ENCODE results near the gene JAZF1. TPM values are rescaled to one million over a fixed set of nuclear protein-coding genes. Genes with fewer than 3 reads are reported as not detected.

JAZF1 gene
- total RNA-seq, 1 experiment from 2014 or later = 14.2 TPM

DNA sequence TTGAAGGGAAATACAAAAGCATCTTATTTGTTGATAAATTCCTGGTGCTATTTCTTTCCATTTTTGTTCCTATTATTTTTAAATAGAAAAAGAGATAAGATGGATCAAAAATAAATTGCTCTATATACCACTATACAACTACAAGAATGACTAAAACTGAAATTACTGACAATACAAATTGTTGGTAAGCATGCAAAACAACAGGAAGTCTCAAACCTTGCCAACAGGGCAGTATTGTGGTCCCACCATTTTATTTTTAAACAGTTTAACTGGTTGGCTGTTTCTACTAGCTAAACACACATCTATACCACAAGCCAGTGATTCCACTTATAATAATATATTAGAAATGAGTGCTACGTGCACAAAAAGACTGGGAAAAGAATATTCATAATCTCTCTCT, 213.0 kb downstream of the JAZF1 start:
- TF ChIP-seq, protein P1, sequence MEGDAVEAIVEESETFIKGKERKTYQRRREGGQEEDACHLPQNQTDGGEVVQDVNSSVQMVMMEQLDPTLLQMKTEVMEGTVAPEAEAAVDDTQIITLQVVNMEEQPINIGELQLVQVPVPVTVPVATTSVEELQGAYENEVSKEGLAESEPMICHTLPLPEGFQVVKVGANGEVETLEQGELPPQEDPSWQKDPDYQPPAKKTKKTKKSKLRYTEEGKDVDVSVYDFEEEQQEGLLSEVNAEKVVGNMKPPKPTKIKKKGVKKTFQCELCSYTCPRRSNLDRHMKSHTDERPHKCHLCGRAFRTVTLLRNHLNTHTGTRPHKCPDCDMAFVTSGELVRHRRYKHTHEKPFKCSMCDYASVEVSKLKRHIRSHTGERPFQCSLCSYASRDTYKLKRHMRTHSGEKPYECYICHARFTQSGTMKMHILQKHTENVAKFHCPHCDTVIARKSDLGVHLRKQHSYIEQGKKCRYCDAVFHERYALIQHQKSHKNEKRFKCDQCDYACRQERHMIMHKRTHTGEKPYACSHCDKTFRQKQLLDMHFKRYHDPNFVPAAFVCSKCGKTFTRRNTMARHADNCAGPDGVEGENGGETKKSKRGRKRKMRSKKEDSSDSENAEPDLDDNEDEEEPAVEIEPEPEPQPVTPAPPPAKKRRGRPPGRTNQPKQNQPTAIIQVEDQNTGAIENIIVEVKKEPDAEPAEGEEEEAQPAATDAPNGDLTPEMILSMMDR (IDR thresholded peaks at IDR 0.05; ENCODE audit: unreplicated experiment) = no peak
- CTCF ChIA-PET = interaction anchor here (0.5 to 0.7 kb wide), 2 partner anchors 34 to 158 kb away, joined by 3 to 5 read pairs; no protein-coding TSS in a partner anchor
- no peak for DNase-seq (ENCODE audit: unreplicated experiment)
- POLR2A ChIA-PET = interaction anchor here (1.2 kb wide), 1 partner anchor 14 kb away, joined by 5 read pairs; no protein-coding TSS in a partner anchor
- Mint-ChIP-seq H3K4me3 (ENCODE audit: unreplicated experiment) (no peak overlapping the region), H3K27me3 (ENCODE audit: insufficient read depth, unreplicated experiment) (no peaks in the 10 kb centered on the region), H3K9me3 (ENCODE audit: unreplicated experiment) (no peaks in the 10 kb centered on the region), H3K27ac (ENCODE audit: low read depth, unreplicated experiment) (no peak overlapping the region), H3K4me1 (ENCODE audit: insufficient read depth, unreplicated experiment) (no peaks in the 10 kb centered on the region), H3K36me3 (ENCODE audit: insufficient read depth, unreplicated experiment) (no peaks in the 10 kb centered on the region)
- no TSS peak for BruUV-seq (replicated peaks)
- intact Hi-C loops (cut with micrococcal nuclease) = no loop called here

DNA sequence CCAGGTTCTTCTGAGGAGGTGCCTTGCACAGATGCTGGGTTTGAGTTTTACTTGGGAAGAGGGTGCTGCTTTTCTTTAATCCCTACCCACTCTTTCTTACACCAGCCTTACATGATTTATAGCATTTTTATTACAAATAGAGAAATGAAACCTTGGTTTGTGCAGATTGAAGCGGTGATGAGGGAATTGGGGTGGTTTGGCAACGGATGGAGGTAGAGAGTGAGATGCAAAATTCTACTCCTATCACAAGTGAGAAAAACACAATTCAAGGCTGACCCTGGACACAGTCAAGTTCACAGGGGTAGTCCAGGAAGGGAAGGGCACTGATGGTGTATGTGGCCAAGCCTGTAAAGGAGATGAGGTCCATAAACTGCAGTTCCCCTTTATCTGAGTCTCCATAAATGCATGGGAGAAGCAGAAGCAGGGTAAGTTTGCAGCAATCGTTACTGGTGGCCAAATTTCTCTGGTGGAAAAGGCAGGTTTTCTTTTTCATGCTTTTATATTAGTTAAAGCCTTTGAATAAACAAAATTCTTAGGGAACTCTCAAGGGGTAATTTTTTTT, 214.3 kb downstream of the JAZF1 start:
- H3K36me3 Mint-ChIP-seq (ENCODE audit: insufficient read depth, unreplicated experiment) = no peaks in the 10 kb centered on the region
- DNase-seq (ENCODE audit: unreplicated experiment) = no peak
- ChIA-PET POLR2A (no interaction called here), CTCF (interaction anchor here (0.6 to 1.2 kb wide), 2 partner anchors 61 to 103 kb away, joined by 3 read pairs; no protein-coding TSS in a partner anchor)
- no peaks in the 10 kb centered on the region for H3K9me3 Mint-ChIP-seq (ENCODE audit: unreplicated experiment)
- no peak overlapping the region for H3K4me3 Mint-ChIP-seq (ENCODE audit: unreplicated experiment)
- no peak overlapping the region for H3K27ac Mint-ChIP-seq (ENCODE audit: low read depth, unreplicated experiment)
- peaks cover 5% of the 10 kb centered on the region for H3K4me1 Mint-ChIP-seq (ENCODE audit: insufficient read depth, unreplicated experiment)
- BruUV-seq (replicated peaks) = no TSS peak
- intact Hi-C loops (cut with micrococcal nuclease) = no loop called here
- TF ChIP-seq, protein P1 (IDR thresholded peaks at IDR 0.05; ENCODE audit: unreplicated experiment) = no peak
- no peaks in the 10 kb centered on the region for H3K27me3 Mint-ChIP-seq (ENCODE audit: insufficient read depth, unreplicated experiment)

DNA sequence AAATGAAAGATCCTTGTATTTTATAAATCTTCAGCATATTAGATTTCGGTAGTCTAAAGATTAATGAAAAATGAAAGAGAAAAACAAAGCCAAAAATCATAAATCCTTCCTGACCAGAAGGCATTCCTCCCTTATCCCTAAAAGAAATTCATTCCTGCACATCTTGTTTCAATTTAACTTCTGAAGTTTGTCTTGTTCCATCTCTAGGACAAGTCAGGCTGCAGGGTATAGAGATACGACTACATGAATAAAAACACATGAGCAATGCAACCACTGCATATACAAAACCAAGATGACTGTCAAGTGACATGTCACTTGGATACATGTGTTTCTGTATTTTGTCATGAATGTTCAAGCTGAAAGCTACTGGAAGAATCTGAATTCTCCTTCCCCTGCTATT, 214.9 kb downstream of the JAZF1 start:
- no TSS peak for BruUV-seq (replicated peaks)
- Mint-ChIP-seq H3K4me3 (ENCODE audit: unreplicated experiment) (no peak overlapping the region), H3K27me3 (ENCODE audit: insufficient read depth, unreplicated experiment) (no peaks in the 10 kb centered on the region), H3K27ac (ENCODE audit: low read depth, unreplicated experiment) (no peak overlapping the region), H3K9me3 (ENCODE audit: unreplicated experiment) (no peaks in the 10 kb centered on the region), H3K36me3 (ENCODE audit: insufficient read depth, unreplicated experiment) (peaks cover 2% of the 10 kb centered on the region), H3K4me1 (ENCODE audit: insufficient read depth, unreplicated experiment) (peaks cover 7% of the 10 kb centered on the region)
- CTCF ChIA-PET = interaction anchor here (1.2 kb wide), 1 partner anchor 104 kb away, joined by 3 read pairs; no protein-coding TSS in a partner anchor
- intact Hi-C loops (cut with micrococcal nuclease) = no loop called here
- TF ChIP-seq, protein P1 (IDR thresholded peaks at IDR 0.05; ENCODE audit: unreplicated experiment) = no peak
- no peak for DNase-seq (ENCODE audit: unreplicated experiment)
- POLR2A ChIA-PET = no interaction called here

DNA sequence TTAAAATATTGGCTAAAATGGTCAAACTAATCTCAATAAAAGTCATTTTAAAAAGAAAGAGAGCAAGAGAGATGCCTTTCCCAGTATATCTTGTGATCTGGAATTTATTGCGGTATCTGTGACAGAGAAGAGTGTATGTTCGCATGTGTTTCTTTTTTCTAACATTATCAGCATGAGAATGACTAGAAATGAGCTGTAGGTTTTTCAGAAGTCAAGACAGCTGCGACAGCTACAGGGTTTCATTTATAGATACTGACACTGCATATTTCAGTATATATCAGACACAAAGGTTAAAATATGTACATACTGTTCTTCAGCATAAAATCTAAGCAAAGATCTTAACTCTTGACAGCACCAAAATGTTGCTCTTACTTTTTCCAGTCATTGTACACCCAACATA, 215.8 kb downstream of the JAZF1 start:
- BruUV-seq (replicated peaks) = no TSS peak
- Mint-ChIP-seq H3K27ac (ENCODE audit: low read depth, unreplicated experiment) (no peak overlapping the region), H3K36me3 (ENCODE audit: insufficient read depth, unreplicated experiment) (peaks cover 6% of the 10 kb centered on the region), H3K4me1 (ENCODE audit: insufficient read depth, unreplicated experiment) (peaks cover 7% of the 10 kb centered on the region), H3K27me3 (ENCODE audit: insufficient read depth, unreplicated experiment) (no peaks in the 10 kb centered on the region), H3K9me3 (ENCODE audit: unreplicated experiment) (no peaks in the 10 kb centered on the region), H3K4me3 (ENCODE audit: unreplicated experiment) (no peak overlapping the region)
- CTCF ChIA-PET = no interaction called here
- no peak for DNase-seq (ENCODE audit: unreplicated experiment)
- intact Hi-C loops (cut with micrococcal nuclease) = no loop called here
- POLR2A ChIA-PET = interaction anchor here (0.9 kb wide), 1 partner anchor 11 kb away, joined by 3 read pairs; no protein-coding TSS in a partner anchor
- TF ChIP-seq, protein P1 (IDR thresholded peaks at IDR 0.05; ENCODE audit: unreplicated experiment) = no peak

All from MCF 10A (cell line).